ENCODE measurements around the gene TLCD2. TPM values are rescaled to one million over a fixed set of nuclear protein-coding genes. Genes with fewer than 3 reads are reported as not detected.

TLCD2 gene
- total and polyA plus RNA-seq, 2 of the 13 experiments (the other 11 are each of a cell fraction or from before 2014, with no cell fraction given): 0.90 to 1.1 TPM

DNA sequence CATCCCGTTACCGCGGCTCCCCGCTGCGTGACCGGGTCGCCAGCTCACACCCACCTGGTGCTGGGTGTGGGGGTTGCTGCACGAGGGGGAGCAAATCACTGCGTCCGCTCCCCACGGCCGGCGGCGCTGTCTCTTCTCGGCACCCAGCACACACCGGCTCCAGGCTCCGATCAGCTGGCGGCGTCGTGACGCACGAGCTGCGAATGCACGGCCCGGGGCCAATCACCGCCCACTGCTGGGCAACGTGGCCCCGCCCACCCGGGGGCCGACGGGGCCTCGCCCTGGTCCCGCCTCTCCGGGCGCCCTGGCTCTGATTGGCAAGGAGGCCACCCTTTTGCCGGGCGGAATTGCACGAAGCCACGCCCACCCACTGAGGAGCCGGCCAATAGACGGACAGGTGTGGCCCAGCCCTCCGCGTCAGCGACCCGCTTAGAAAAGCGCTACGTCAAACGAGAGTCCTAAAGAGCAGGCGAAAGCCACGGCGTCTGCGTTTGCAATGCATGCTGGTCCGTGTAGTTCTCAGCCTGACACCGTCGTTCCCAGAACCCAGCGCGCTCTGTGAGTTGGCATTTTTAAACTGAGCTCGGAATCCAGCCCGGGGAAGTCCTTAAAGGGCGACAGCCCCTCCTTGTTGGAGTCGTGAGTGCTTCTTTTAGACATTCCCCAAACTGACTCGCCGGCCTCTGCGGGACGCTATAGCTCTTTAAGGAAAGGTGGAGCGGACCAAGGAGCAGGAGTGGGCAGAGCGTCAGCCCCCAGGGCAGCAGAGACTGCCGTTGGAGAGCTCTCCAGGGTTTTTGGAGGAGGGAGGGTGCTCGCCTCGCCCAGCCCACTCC is 6.1 kb upstream of the TLCD2 start (continued):
- TF ChIP-seq ZBTB21 (CRISPR knock-in tag; IDR thresholded peaks at IDR 0.05) (peak; percentile 86), ASH2L (IDR thresholded peaks at IDR 0.05; ENCODE audit: insufficient read length, low read depth, low read length) (peak; percentile 29), ZFP37 (CRISPR knock-in tag; IDR thresholded peaks at IDR 0.05; ENCODE audit: borderline replicate concordance) (no peak), REXO4 (CRISPR knock-in tag; IDR thresholded peaks at IDR 0.05; ENCODE audit: borderline replicate concordance) (no peak), TFAP4 (IDR thresholded peaks at IDR 0.05; ENCODE audit: borderline replicate concordance, low read depth) (peak; percentile 100), FLYWCH1 (CRISPR knock-in tag; IDR thresholded peaks at IDR 0.05) (no peak), ZNF274 (CRISPR knock-in tag; IDR thresholded peaks at IDR 0.05) (no peak), ZNF563 (CRISPR knock-in tag; IDR thresholded peaks at IDR 0.05) (no peak; the same call in 1 of the 2 replicates), ZNF772 (CRISPR knock-in tag; IDR thresholded peaks at IDR 0.05) (peak; percentile 21; the same call in 1 of the 2 replicates), MBD4 (IDR thresholded peaks at IDR 0.05; ENCODE audit: borderline replicate concordance, low read length) (no peak), MTF1 (CRISPR knock-in tag; IDR thresholded peaks at IDR 0.05) (no peak), ZMAT5 (CRISPR knock-in tag; IDR thresholded peaks at IDR 0.05; ENCODE audit: borderline replicate concordance, low read depth) (no peak), SOX6 (IDR thresholded peaks at IDR 0.05) (no peak), SOX6 (CRISPR knock-in tag; IDR thresholded peaks at IDR 0.05) (no peak; the same call in 1 of the 2 replicates), MEIS1 (CRISPR knock-in tag; IDR thresholded peaks at IDR 0.05; ENCODE audit: borderline replicate concordance) (no peak; the same call in 1 of the 2 replicates), RFX3 (CRISPR knock-in tag; IDR thresholded peaks at IDR 0.05) (no peak), KLF11 (CRISPR knock-in tag; IDR thresholded peaks at IDR 0.05) (peak; percentile 33; the same call in 1 of the 2 replicates), XRCC5 (optimal IDR thresholded peaks at IDR 0.05; ENCODE audit: low read length) (peak; percentile 24), HOXA7 (CRISPR knock-in tag; IDR thresholded peaks at IDR 0.05) (no peak), ETS1 (CRISPR knock-in tag; IDR thresholded peaks at IDR 0.05) (no peak), PHF8 (CRISPR knock-in tag; IDR thresholded peaks at IDR 0.05) (peak; percentile 51), ZC3H13 (CRISPR knock-in tag; IDR thresholded peaks at IDR 0.05) (no peak), GLI4 (CRISPR knock-in tag; IDR thresholded peaks at IDR 0.05; ENCODE audit: borderline replicate concordance) (no peak), POLR2G (IDR thresholded peaks at IDR 0.05; ENCODE audit: low read depth, low read length) (peak; percentile 87)
- TF ChIP-seq, protein P1, sequence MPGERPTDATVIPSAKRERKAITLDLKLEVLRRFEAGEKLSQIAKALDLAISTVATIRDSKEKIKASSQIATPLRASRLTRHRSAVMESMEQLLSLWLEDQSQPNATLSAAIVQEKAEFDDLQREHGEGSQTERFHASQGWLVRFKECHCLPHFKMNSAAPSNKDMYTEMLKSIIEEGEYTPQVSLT (CRISPR knock-in tag; IDR thresholded peaks at IDR 0.05; ENCODE audit: borderline replicate concordance, low read depth): no peak
- TF ChIP-seq, protein P2, sequence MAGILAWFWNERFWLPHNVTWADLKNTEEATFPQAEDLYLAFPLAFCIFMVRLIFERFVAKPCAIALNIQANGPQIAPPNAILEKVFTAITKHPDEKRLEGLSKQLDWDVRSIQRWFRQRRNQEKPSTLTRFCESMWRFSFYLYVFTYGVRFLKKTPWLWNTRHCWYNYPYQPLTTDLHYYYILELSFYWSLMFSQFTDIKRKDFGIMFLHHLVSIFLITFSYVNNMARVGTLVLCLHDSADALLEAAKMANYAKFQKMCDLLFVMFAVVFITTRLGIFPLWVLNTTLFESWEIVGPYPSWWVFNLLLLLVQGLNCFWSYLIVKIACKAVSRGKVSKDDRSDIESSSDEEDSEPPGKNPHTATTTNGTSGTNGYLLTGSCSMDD (CRISPR knock-in tag; IDR thresholded peaks at IDR 0.05): no peak

Data from HepG2 (cell line).